GM12865 (cell line): ENCODE data around the gene CCT5.

Experiments used
- DNase-seq: peaks from one replicate; pipeline ENCODE4 v3.0.0; 2010; ENCODE audit warnings: low read depth
- H3K4me3 ChIP-seq: 2 replicates; pipeline ENCODE4 v1.5.1; 2011; ENCODE audit warnings: mild to moderate bottlenecking, low read depth, low read length, control low read depth
- TF ChIP-seq, protein P1 (sequence below): IDR thresholded peaks from 2 replicates; pipeline ENCODE4 v1.5.1; 2011; ENCODE audit warnings: low read length, control low read depth, low read depth, inconsistent platforms; ENCODE audit not compliant: insufficient read depth; ENCODE audit errors: missing control alignments

The CCT5 gene

GRCh38 chr5:10315201-10315600, 65.1 kb downstream of the CCT5 start:
- H3K4me3 ChIP-seq, result no peak overlapping the region
- TF ChIP-seq, protein P1, sequence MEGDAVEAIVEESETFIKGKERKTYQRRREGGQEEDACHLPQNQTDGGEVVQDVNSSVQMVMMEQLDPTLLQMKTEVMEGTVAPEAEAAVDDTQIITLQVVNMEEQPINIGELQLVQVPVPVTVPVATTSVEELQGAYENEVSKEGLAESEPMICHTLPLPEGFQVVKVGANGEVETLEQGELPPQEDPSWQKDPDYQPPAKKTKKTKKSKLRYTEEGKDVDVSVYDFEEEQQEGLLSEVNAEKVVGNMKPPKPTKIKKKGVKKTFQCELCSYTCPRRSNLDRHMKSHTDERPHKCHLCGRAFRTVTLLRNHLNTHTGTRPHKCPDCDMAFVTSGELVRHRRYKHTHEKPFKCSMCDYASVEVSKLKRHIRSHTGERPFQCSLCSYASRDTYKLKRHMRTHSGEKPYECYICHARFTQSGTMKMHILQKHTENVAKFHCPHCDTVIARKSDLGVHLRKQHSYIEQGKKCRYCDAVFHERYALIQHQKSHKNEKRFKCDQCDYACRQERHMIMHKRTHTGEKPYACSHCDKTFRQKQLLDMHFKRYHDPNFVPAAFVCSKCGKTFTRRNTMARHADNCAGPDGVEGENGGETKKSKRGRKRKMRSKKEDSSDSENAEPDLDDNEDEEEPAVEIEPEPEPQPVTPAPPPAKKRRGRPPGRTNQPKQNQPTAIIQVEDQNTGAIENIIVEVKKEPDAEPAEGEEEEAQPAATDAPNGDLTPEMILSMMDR, result no peak
- no peak for DNase-seq
